Neural cell (in vitro differentiated cells): Measurements from ENCODE around the gene AXL. TPM values are rescaled to one million over a fixed set of nuclear protein-coding genes. Genes with fewer than 3 reads are reported as not detected.
A peak's percentile ranks its signal among the peaks of the same experiment; 100 is the strongest.

Experiments
- H2AFZ ChIP-seq: fragments of 200-600, 300-800 bp; sonication (generic), shearing (Covaris generic); 2 replicates; pipeline ENCODE4 v1.6.0; 2014; ENCODE audit warnings: low read depth, mild to moderate bottlenecking, antibody characterized with exemption, low read length, moderate library complexity
- H3F3A ChIP-seq: fragments of 200-600 bp; shearing (Covaris generic); 2 replicates; pipeline ENCODE4 v1.6.1; 2016; ENCODE audit warnings: mild to moderate bottlenecking, moderate library complexity, mixed read lengths, antibody characterized with exemption, low read length; ENCODE audit not compliant: insufficient read depth, poor library complexity, severe bottlenecking
- H3K27ac ChIP-seq: fragments of 200-600, 300-800 bp; sonication (generic), shearing (Covaris generic); 2 replicates; pipeline ENCODE4 v1.5.1; 2014; ENCODE audit warnings: mild to moderate bottlenecking, low read length, moderate library complexity
- H3K27me3 ChIP-seq: fragments of 300-800, 200-600 bp; sonication (generic), shearing (Covaris generic); 2 replicates; pipeline ENCODE4 v1.6.0; 2014; ENCODE audit warnings: mild to moderate bottlenecking, low read depth, low read length, moderate library complexity; ENCODE audit not compliant: insufficient read depth
- H3K36me3 ChIP-seq: fragments of 300-800, 200-600 bp; sonication (generic), shearing (Covaris generic); 2 replicates; pipeline ENCODE4 v1.5.1; 2014; ENCODE audit warnings: mild to moderate bottlenecking, antibody characterized with exemption, low read length, moderate library complexity; ENCODE audit not compliant: insufficient read depth
- H3K4me2 ChIP-seq: fragments of 300-800, 200-600 bp; sonication (generic), shearing (Covaris generic); 2 replicates; pipeline ENCODE4 v1.6.0; 2014; ENCODE audit warnings: mild to moderate bottlenecking, low read length
- H3K4me3 ChIP-seq: fragments of 300-800, 200-600 bp; sonication (generic), shearing (Covaris generic); 2 replicates; pipeline ENCODE4 v1.5.1; 2014; ENCODE audit warnings: mild to moderate bottlenecking, low read length, moderate library complexity
- H3K79me2 ChIP-seq: fragments of 200-600 bp; shearing (Covaris generic); replicated peaks from 2 replicates; pipeline ENCODE4 v1.6.0; 2014; ENCODE audit warnings: mild to moderate bottlenecking, low read length, moderate library complexity; ENCODE audit not compliant: insufficient read depth
- H3K9ac ChIP-seq: fragments of 300-800, 200-600 bp; sonication (generic), shearing (Covaris generic); 2 replicates; pipeline ENCODE4 v1.6.1; 2016; ENCODE audit warnings: mild to moderate bottlenecking, low read length, mixed read lengths
- H3K9me2 ChIP-seq: fragments of 200-600 bp; shearing (Covaris generic); 2 replicates; pipeline ENCODE4 v1.6.1; 2016; ENCODE audit warnings: mild to moderate bottlenecking, low read length, mixed read lengths; ENCODE audit not compliant: insufficient read depth
- H3K9me3 ChIP-seq: fragments of 200-600, 300-800 bp; sonication (generic), shearing (Covaris generic); 2 replicates; pipeline ENCODE4 v1.6.1; 2016; ENCODE audit warnings: mild to moderate bottlenecking, mixed run types, low read length, moderate library complexity, mixed read lengths
- H4K20me1 ChIP-seq: fragments of 200-600 bp; shearing (Covaris generic); 2 replicates; pipeline ENCODE4 v1.6.1; 2016; ENCODE audit warnings: mild to moderate bottlenecking, mixed run types; ENCODE audit not compliant: insufficient read depth
- EP300 ChIP-seq: fragments of 450-650 bp; conservative IDR thresholded peaks from 2 replicates; pipeline ENCODE4 v1.6.1; 2014; ENCODE audit warnings: antibody characterized with exemption, mild to moderate bottlenecking, moderate library complexity; ENCODE audit not compliant: poor library complexity, severe bottlenecking
- EZH2 ChIP-seq: fragments of 200-600, 300-800 bp; shearing (Covaris generic), sonication (generic); IDR thresholded peaks from 2 replicates; pipeline ENCODE4 v1.6.1; 2014; ENCODE audit warnings: antibody characterized with exemption, low read length, borderline replicate concordance, mild to moderate bottlenecking; ENCODE audit not compliant: insufficient read depth, poor library complexity, severe bottlenecking
- MXI1 ChIP-seq: fragments of 450-650 bp; conservative IDR thresholded peaks from 2 replicates; pipeline ENCODE4 v1.6.1; 2014; ENCODE audit warnings: antibody characterized with exemption, mild to moderate bottlenecking; ENCODE audit not compliant: poor library complexity, severe bottlenecking
- POLR2AphosphoS5 ChIP-seq: IDR thresholded peaks from 2 replicates; pipeline ENCODE4 v1.6.1; 2012
- RAD21 ChIP-seq: fragments of 450-650 bp; conservative IDR thresholded peaks from 2 replicates; pipeline ENCODE4 v1.6.1; 2014; ENCODE audit warnings: antibody characterized with exemption, mild to moderate bottlenecking, moderate library complexity
- SMC3 ChIP-seq: fragments of 450-650 bp; conservative IDR thresholded peaks from 2 replicates; pipeline ENCODE4 v1.6.1; 2014; ENCODE audit warnings: antibody characterized with exemption, mild to moderate bottlenecking, moderate library complexity; ENCODE audit not compliant: poor library complexity
- polyA plus RNA-seq: library from polyadenylated mRNA; depleted of rRNA; stranded (reverse); fragments of >200 nt; gene quantifications from 2 replicates; pipeline ENCODE4 v1.2.3, GENCODE V29; 2014
- TF ChIP-seq, protein P1 (sequence below): fragments of 450-650 bp; IDR thresholded peaks from 2 replicates; pipeline ENCODE4 v1.5.1; 2014; ENCODE audit warnings: antibody characterized with exemption, mild to moderate bottlenecking, moderate library complexity; ENCODE audit not compliant: poor library complexity, severe bottlenecking
- TF ChIP-seq, protein P2 (sequence below): IDR thresholded peaks from 2 replicates; pipeline ENCODE4 v1.6.1; 2012; ENCODE audit warnings: borderline replicate concordance

Gene AXL
- polyA plus RNA-seq, 1 donor from 2014 or later, result 0.10 TPM

DNA sequence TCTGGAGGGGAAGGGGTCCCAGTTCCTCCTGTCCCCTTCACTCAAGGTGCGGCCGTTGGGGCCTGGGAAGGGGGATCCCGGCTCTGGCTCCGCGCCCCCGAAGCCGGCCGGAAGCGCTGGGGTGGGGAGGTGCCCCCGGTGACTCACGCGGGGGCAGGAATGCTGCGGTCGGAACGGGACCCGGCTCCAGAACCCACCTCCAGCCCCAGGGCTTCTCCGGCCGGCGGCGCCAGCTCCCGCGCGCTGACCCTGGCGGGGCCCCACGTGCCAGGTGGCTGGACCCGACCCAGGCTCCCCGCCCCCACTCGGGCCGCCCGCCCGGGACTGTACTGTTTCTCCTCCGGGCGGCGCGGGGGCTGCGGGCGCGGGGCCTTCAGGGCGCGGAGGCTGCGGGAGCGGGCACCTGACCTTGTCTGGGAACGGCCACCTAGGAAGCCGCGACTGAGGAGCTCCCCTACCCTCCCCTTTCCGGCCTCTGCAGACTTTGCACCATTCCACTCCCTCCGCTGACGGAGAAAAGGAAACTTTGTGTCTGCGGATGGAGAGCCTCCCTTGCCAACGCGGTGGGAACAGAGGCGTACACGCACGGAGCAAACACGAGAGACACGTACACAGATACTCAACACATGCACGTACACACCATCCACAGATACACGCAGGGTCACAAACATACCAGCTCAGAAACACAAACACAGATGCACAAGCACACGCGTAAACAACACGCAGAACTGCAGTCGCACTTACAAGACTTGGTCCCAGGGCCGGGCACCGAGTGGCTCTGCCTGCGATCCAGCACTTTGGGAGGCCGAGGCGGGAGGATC is 7.2 kb downstream of the AXL start:
- Histone ChIP-seq H3K27ac (no peak overlapping the region), H4K20me1 (no peaks in the 10 kb centered on the region), H3K4me2 (no peak overlapping the region), H3K4me3 (peak overlapping the region; percentile 25), H3K9ac (no peak overlapping the region), H3K79me2 (no peaks in the 10 kb centered on the region), H3K9me2 (no peaks in the 10 kb centered on the region), H3K9me3 (no peaks in the 10 kb centered on the region), H3K36me3 (no peaks in the 10 kb centered on the region), H2AFZ (no peak overlapping the region), H3F3A (no peaks in the 10 kb centered on the region), H3K27me3 (no peaks in the 10 kb centered on the region)
- TF ChIP-seq EP300 (no peak), MXI1 (no peak), RAD21 (no peak), POLR2AphosphoS5 (no peak)
- TF ChIP-seq, protein P1, sequence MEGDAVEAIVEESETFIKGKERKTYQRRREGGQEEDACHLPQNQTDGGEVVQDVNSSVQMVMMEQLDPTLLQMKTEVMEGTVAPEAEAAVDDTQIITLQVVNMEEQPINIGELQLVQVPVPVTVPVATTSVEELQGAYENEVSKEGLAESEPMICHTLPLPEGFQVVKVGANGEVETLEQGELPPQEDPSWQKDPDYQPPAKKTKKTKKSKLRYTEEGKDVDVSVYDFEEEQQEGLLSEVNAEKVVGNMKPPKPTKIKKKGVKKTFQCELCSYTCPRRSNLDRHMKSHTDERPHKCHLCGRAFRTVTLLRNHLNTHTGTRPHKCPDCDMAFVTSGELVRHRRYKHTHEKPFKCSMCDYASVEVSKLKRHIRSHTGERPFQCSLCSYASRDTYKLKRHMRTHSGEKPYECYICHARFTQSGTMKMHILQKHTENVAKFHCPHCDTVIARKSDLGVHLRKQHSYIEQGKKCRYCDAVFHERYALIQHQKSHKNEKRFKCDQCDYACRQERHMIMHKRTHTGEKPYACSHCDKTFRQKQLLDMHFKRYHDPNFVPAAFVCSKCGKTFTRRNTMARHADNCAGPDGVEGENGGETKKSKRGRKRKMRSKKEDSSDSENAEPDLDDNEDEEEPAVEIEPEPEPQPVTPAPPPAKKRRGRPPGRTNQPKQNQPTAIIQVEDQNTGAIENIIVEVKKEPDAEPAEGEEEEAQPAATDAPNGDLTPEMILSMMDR, result no peak

DNA sequence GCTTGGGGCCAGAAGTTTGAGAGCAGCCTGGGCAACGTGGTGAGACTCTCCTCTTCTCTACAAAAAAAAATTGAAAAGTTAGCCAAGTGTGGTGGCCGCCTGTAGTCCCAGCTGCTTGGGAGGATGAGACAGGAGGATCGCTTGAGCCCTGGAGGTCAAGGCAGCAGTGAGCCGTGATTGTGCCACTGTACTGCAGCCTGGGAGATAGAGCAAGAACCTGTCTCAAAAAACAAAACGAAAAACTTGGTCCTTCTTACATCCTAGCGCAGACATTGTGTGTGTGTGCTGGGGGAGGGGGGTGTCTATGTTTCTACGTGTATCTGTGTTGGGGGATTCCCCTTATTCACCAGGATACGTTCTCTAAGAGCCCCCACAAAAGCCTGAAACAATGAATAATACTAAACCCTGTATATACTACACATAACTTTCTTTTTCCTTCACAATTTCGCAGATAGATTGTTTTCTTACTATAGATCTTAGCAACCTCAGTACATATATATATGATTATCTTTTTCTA is 7.9 kb downstream of the AXL start:
- Histone ChIP-seq H3F3A (no peaks in the 10 kb centered on the region), H3K9me3 (no peaks in the 10 kb centered on the region), H3K79me2 (no peaks in the 10 kb centered on the region), H3K27ac (no peak overlapping the region), H3K27me3 (no peaks in the 10 kb centered on the region), H3K9me2 (no peaks in the 10 kb centered on the region), H3K4me2 (no peak overlapping the region), H4K20me1 (no peaks in the 10 kb centered on the region), H3K4me3 (no peak overlapping the region), H2AFZ (no peak overlapping the region), H3K9ac (no peak overlapping the region), H3K36me3 (no peaks in the 10 kb centered on the region)
- no peak for TF ChIP-seq MXI1
- TF ChIP-seq EZH2, result no peak
- TF ChIP-seq, protein P1, result no peak
- no peak for TF ChIP-seq POLR2AphosphoS5
- no peak for TF ChIP-seq SMC3
- no peak for TF ChIP-seq RAD21
- TF ChIP-seq, protein P2, sequence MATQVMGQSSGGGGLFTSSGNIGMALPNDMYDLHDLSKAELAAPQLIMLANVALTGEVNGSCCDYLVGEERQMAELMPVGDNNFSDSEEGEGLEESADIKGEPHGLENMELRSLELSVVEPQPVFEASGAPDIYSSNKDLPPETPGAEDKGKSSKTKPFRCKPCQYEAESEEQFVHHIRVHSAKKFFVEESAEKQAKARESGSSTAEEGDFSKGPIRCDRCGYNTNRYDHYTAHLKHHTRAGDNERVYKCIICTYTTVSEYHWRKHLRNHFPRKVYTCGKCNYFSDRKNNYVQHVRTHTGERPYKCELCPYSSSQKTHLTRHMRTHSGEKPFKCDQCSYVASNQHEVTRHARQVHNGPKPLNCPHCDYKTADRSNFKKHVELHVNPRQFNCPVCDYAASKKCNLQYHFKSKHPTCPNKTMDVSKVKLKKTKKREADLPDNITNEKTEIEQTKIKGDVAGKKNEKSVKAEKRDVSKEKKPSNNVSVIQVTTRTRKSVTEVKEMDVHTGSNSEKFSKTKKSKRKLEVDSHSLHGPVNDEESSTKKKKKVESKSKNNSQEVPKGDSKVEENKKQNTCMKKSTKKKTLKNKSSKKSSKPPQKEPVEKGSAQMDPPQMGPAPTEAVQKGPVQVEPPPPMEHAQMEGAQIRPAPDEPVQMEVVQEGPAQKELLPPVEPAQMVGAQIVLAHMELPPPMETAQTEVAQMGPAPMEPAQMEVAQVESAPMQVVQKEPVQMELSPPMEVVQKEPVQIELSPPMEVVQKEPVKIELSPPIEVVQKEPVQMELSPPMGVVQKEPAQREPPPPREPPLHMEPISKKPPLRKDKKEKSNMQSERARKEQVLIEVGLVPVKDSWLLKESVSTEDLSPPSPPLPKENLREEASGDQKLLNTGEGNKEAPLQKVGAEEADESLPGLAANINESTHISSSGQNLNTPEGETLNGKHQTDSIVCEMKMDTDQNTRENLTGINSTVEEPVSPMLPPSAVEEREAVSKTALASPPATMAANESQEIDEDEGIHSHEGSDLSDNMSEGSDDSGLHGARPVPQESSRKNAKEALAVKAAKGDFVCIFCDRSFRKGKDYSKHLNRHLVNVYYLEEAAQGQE, result no peak
